ENCODE results near the gene ANXA4.

The ANXA4 gene

GRCh38 chr2:69797235-69797634 lies 55.3 kb downstream of the ANXA4 start:
- TF ChIP-seq SIN3A (IDR thresholded peaks at IDR 0.05; ENCODE audit: borderline replicate concordance, insufficient read depth, low read length) (no peak), TAF1 (IDR thresholded peaks at IDR 0.05; ENCODE audit: borderline replicate concordance, insufficient read depth, low read length) (no peak), REST (IDR thresholded peaks at IDR 0.05; ENCODE audit: insufficient read depth in 1 of 2, low read depth in 2 of 2, low read length in 2 of 2) (no peak), POLR2AphosphoS5 (IDR thresholded peaks at IDR 0.05; ENCODE audit: low read depth, low read length) (no peak), FOXP2 (optimal IDR thresholded peaks at IDR 0.05; ENCODE audit: borderline replicate concordance, extremely low read depth, extremely low read length, insufficient read depth) (no peak)

DNA sequence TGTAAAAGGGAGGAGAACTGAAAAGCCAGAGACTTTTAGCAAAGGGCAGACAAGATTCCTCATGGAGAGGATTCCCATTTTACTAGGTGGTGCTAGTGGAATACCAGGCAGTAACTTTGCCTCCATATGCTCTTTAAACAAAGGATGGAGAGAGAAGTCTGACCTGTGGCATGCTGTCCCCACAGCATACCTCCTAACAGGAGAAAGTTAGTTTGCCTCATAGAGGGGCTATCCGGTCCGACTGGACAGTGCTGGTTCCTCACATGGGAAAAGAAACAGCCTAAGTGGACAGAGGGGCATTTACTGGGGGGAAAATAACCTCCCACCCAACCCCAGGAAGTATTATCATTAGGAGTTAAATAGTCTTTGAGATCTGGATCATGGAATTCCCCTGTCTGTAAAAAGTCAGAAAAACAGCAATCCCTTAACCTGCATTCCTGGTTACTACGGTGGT lies 55.9 kb downstream of the ANXA4 start:
- TF ChIP-seq SIN3A (IDR thresholded peaks at IDR 0.05; ENCODE audit: borderline replicate concordance, insufficient read depth, low read length) (no peak), TAF1 (IDR thresholded peaks at IDR 0.05; ENCODE audit: borderline replicate concordance, insufficient read depth, low read length) (no peak), FOXP2 (optimal IDR thresholded peaks at IDR 0.05; ENCODE audit: borderline replicate concordance, extremely low read depth, extremely low read length, insufficient read depth) (no peak), REST (IDR thresholded peaks at IDR 0.05; ENCODE audit: insufficient read depth in 1 of 2, low read depth in 2 of 2, low read length in 2 of 2) (no peak), POLR2AphosphoS5 (IDR thresholded peaks at IDR 0.05; ENCODE audit: low read depth, low read length) (no peak)

DNA sequence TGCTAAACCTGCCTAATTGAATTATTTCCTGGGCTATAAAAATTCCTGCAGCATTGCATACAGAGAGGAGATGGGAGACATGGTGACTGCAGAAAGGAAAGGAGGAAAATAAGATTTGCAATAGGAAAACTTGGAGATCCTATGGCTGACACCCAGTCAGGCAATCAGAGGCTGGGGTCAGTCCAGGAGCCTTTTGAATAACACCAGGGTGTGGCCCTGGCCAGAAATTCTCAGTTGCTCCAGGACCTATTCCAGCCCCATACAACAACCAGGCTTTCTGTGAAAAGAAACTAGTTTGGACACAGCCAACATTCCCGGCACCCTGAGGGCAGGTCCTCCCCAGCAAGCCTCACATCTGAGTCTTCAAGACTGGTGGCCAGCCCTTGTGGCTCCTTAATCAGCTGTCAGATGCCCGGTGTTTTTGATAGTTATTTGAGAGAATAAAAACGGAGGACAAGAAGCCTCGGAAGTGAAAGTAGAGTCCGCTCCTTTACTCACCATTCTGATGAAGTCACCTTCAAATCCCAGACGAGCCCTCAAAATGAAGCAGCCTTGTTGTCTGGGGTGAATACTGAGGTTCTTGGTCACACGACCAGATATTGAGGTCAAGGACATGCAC lies 56.5 kb downstream of the ANXA4 start:
- TF ChIP-seq REST (IDR thresholded peaks at IDR 0.05; ENCODE audit: insufficient read depth in 1 of 2, low read depth in 2 of 2, low read length in 2 of 2) (no peak), SIN3A (IDR thresholded peaks at IDR 0.05; ENCODE audit: borderline replicate concordance, insufficient read depth, low read length) (no peak), TAF1 (IDR thresholded peaks at IDR 0.05; ENCODE audit: borderline replicate concordance, insufficient read depth, low read length) (no peak), POLR2AphosphoS5 (IDR thresholded peaks at IDR 0.05; ENCODE audit: low read depth, low read length) (no peak), FOXP2 (optimal IDR thresholded peaks at IDR 0.05; ENCODE audit: borderline replicate concordance, extremely low read depth, extremely low read length, insufficient read depth) (no peak)

GRCh38 chr2:69798909-69799526 lies 57.1 kb downstream of the ANXA4 start:
- TF ChIP-seq TAF1 (IDR thresholded peaks at IDR 0.05; ENCODE audit: borderline replicate concordance, insufficient read depth, low read length), result no peak
- TF ChIP-seq SIN3A (IDR thresholded peaks at IDR 0.05; ENCODE audit: borderline replicate concordance, insufficient read depth, low read length), result no peak
- TF ChIP-seq POLR2AphosphoS5 (IDR thresholded peaks at IDR 0.05; ENCODE audit: low read depth, low read length), result no peak
- no peak for TF ChIP-seq FOXP2 (optimal IDR thresholded peaks at IDR 0.05; ENCODE audit: borderline replicate concordance, extremely low read depth, extremely low read length, insufficient read depth)
- no peak for TF ChIP-seq REST (IDR thresholded peaks at IDR 0.05; ENCODE audit: insufficient read depth in 1 of 2, low read depth in 2 of 2, low read length in 2 of 2)

Measured in PFSK-1 (cell line).